GM12878 (cell line): ENCODE measurements around the gene SLC13A3. TPM values are rescaled to one million over a fixed set of nuclear protein-coding genes. Genes with fewer than 3 reads are reported as not detected.

ENCODE experiments used
- ATAC-seq: fragments of 200-7000 bp; cut with Tn5 transposase; 3 replicates; pipeline ENCODE4 v1.9.1; 2020; ENCODE audit warnings: mild to moderate bottlenecking, moderate library complexity
- BruUV-seq: library from RNA; stranded (reverse); fragments of 400-500 nt; replicated peaks from 2 replicates; lab custom pipeline; 2021; lab: Mats Ljungman, UMichigan
- CTCF ChIA-PET: fragments of 300-600 bp; sonication (Branson Sonifier 250); formaldehyde crosslinking; extraction: SDS; loops from one replicate; lab custom pipeline; 2021; ENCODE audit warnings: inconsistent platforms; lab: Yijun Ruan, JAX
- POLR2A ChIA-PET: fragments of 350-600 bp; formaldehyde crosslinking; extraction: SDS; loops from one replicate; lab custom pipeline; 2021; ENCODE audit warnings: inconsistent platforms; lab: Charles Lee
- RAD21 ChIA-PET: fragments of 300-600 bp; sonication (Branson Sonifier 250); formaldehyde crosslinking; loops from one replicate; lab custom pipeline; 2023; ENCODE audit warnings: antibody characterized with exemption; ENCODE audit not compliant: unreplicated experiment; lab: Charles Lee
- SMC1A ChIA-PET: fragments of 300-600 bp; sonication (Branson Sonifier 250); formaldehyde crosslinking; loops from one replicate; lab custom pipeline; 2023; ENCODE audit not compliant: unreplicated experiment, uncharacterized antibody; lab: Charles Lee
- DNase-seq: peaks from one replicate; pipeline ENCODE4 v3.0.0-alpha.2; 2011; ENCODE audit warnings: low read depth, low spot score
- FAIRE-seq: peaks from 3 replicates; lab custom pipeline; 2011; peaks lifted over from hg19 to GRCh38; lab: Jason Lieb, UNC
- H2AFZ ChIP-seq: 2 replicates; pipeline ENCODE4 v1.6.0; 2011; ENCODE audit warnings: low read depth, low read length, control low read depth; ENCODE audit not compliant: control insufficient read depth
- H3K27ac ChIP-seq: 2 replicates; pipeline ENCODE4 v1.5.1; 2011; ENCODE audit warnings: control low read depth; ENCODE audit not compliant: control insufficient read depth, insufficient read depth
- H3K27me3 ChIP-seq, 2 experiments: replicated peaks in 1 of 2; 2 replicates each; pipeline versions ENCODE4 v1.6.0 to v1.6.1; 2011; ENCODE audit warnings: low read length in 1 of 2; ENCODE audit not compliant: control insufficient read depth in 2 of 2, insufficient read depth in 2 of 2
- H3K36me3 ChIP-seq, 2 experiments: 2 replicates each; pipeline ENCODE4 v1.5.1; 2011; ENCODE audit warnings: low read length in 1 of 2; ENCODE audit not compliant: control insufficient read depth in 2 of 2, insufficient read depth in 2 of 2
- H3K4me1 ChIP-seq: 2 replicates; pipeline ENCODE4 v1.6.1; 2011; ENCODE audit warnings: mild to moderate bottlenecking, low read length, moderate library complexity, mixed read lengths; ENCODE audit not compliant: control insufficient read depth, insufficient read depth
- H3K4me2 ChIP-seq: 2 replicates; pipeline ENCODE4 v1.6.0; 2011; ENCODE audit warnings: control low read depth; ENCODE audit not compliant: control insufficient read depth, insufficient read depth
- H3K4me3 ChIP-seq: fragments of 200-600 bp; sonication (generic); 2 replicates; pipeline ENCODE4 v1.5.1; 2016
- H3K79me2 ChIP-seq: 2 replicates; pipeline ENCODE4 v1.6.0; 2011; ENCODE audit warnings: low read length; ENCODE audit not compliant: control insufficient read depth, insufficient read depth
- H3K9ac ChIP-seq: 2 replicates; pipeline ENCODE4 v1.8.0; 2011; ENCODE audit warnings: low read length, control low read depth, mixed read lengths; ENCODE audit not compliant: control insufficient read depth, insufficient read depth
- H3K9me3 ChIP-seq: replicated peaks from 3 replicates; pipeline ENCODE4 v1.5.1; 2011; ENCODE audit warnings: mild to moderate bottlenecking, low read length; ENCODE audit not compliant: control insufficient read depth, insufficient read depth
- H4K20me1 ChIP-seq: 2 replicates; pipeline ENCODE4 v1.6.0; 2011; ENCODE audit not compliant: control insufficient read depth, insufficient read depth
- BACH1 ChIP-seq: fragments of 450-650 bp; IDR thresholded peaks from 2 replicates; pipeline ENCODE4 v1.6.1; 2017; ENCODE audit warnings: mild to moderate bottlenecking, borderline replicate concordance
- BMI1 ChIP-seq: fragments of 450-650 bp; IDR thresholded peaks from 2 replicates; pipeline ENCODE4 v1.6.1; 2016; ENCODE audit warnings: mild to moderate bottlenecking, moderate library complexity, borderline replicate concordance
- CBFB ChIP-seq: IDR thresholded peaks from 2 replicates; pipeline ENCODE4 v1.6.1; 2016; ENCODE audit warnings: antibody characterized with exemption, low read depth
- CREB1 ChIP-seq: IDR thresholded peaks from 2 replicates; pipeline ENCODE4 v1.6.1; 2012; ENCODE audit warnings: low read depth, mild to moderate bottlenecking, inconsistent platforms
- JUNB ChIP-seq: IDR thresholded peaks from 2 replicates; pipeline ENCODE4 v1.6.1; 2016; ENCODE audit warnings: antibody characterized with exemption, mild to moderate bottlenecking
- NFIC ChIP-seq: IDR thresholded peaks from 2 replicates; pipeline ENCODE4 v1.6.1; 2012; ENCODE audit warnings: low read depth, mild to moderate bottlenecking, inconsistent platforms, low read length, moderate library complexity
- PRDM15 ChIP-seq: fragments of 450-650 bp; formaldehyde crosslinking; IDR thresholded peaks from 2 replicates; pipeline ENCODE4 v1.4.0; 2020; ENCODE audit warnings: mild to moderate bottlenecking, moderate library complexity
- SREBF2 ChIP-seq: IDR thresholded peaks from 2 replicates; pipeline ENCODE4 v1.6.1; 2012; ENCODE audit warnings: mild to moderate bottlenecking, low read length
- ZNF217 ChIP-seq: fragments of 450-650 bp; IDR thresholded peaks from 2 replicates; pipeline ENCODE4 v1.6.1; 2017; ENCODE audit warnings: antibody characterized with exemption, mild to moderate bottlenecking
- WGBS: methylation state at CpG from one replicate; pipeline ENCODE4 v1.1.6; 2016; ENCODE audit warnings: low lambda C conversion rate; ENCODE audit not compliant: insufficient replicate concordance, insufficient coverage; ENCODE audit errors: missing lambda C conversion rate; 5-methylcytosine and 5-hydroxymethylcytosine counted together
- in situ Hi-C: fragments of 300-500 bp; cut with MboI; formaldehyde crosslinking; loops from 9 replicates; pipeline ENCODE4 v1.14.3; 2018; ENCODE audit warnings: mixed read lengths
- intact Hi-C: fragments of 100-400 bp; cut with micrococcal nuclease; formaldehyde crosslinking; loops from one replicate; pipeline ENCODE4 v1.14.2; 2022; ENCODE audit not compliant: unreplicated experiment
- polyA plus RNA-seq, 11 experiments: library from polyadenylated mRNA; depleted of rRNA in 4 of 11; unstranded in 6 of 11; stranded (reverse) in 5 of 11; fragments of >200 nt; fragmentation: Nextera tagmentation in 4 of 11; fragmentation: Illumina TruSeq in 1 of 11; extraction: Ambion mirVana in 4 of 11; extraction: Trizol in 1 of 11; gene quantifications; 1 replicate in 1 of 11; 2 replicates in 10 of 11; pipeline versions ENCODE4 v1.2.1 to v1.2.3, GENCODE V29; 2011 to 2016; ENCODE audit warnings: inconsistent platforms in 2 of 11, missing spikeins in 2 of 11, low read depth in 1 of 11
- total RNA-seq, 4 experiments: library from RNA; depleted of rRNA in 3 of 4; stranded (reverse); fragments of >200 nt in 3 of 4; fragmentation: Illumina TruSeq in 1 of 4; extraction: Trizol in 1 of 4; gene quantifications; 2 replicates each; pipeline versions ENCODE4 v1.2.1 to v1.2.3, GENCODE V29; 2013 to 2021
- TF ChIP-seq, protein P1 (sequence below): fragments of 450-650 bp; IDR thresholded peaks from 2 replicates; pipeline ENCODE4 v1.6.1; 2017; ENCODE audit warnings: low read depth, mild to moderate bottlenecking, moderate library complexity

The SLC13A3 gene
- total and polyA plus RNA-seq, 10 of the 15 experiments (the other 5 are each of a cell fraction or from before 2014, with no cell fraction given) = 0.03 to 0.76 (median 0.07) TPM; not detected in 4

- Histone ChIP-seq H4K20me1 (no peaks in the 10 kb centered on the region), H3K9ac (no peak overlapping the region), H3K9me3 (no peaks in the 10 kb centered on the region), H3K27ac (no peak overlapping the region), H3K4me1 (no peaks in the 10 kb centered on the region), H3K79me2 (no peaks in the 10 kb centered on the region), H2AFZ (no peak overlapping the region), H3K4me3 (no peak overlapping the region), H3K27me3 (peaks cover 0 to 2% of the 10 kb centered on the region in 2 experiments; a peak in 2 of 4 replicates), H3K36me3 (no peaks in the 10 kb centered on the region), H3K4me2 (no peak overlapping the region)
- RAD21 ChIA-PET = no interaction called here
- no peak for FAIRE-seq
- ATAC-seq = no peak
- POLR2A ChIA-PET = no interaction called here
- SMC1A ChIA-PET = no interaction called here
- WGBS = 22% methylated on average over 4 of the region's 4 CpGs
- in situ Hi-C loops (no loop called here), intact Hi-C loops (no loop called here)
- CTCF ChIA-PET = no interaction called here
- DNase-seq = no peak
- BruUV-seq = no TSS peak
- no peak for TF ChIP-seq BMI1
- TF ChIP-seq BACH1 = no peak
- TF ChIP-seq JUNB = no peak
These were observed 5.1 kb downstream of the SLC13A3 start for GRCh38 chr20:46646122-46646521.

DNA sequence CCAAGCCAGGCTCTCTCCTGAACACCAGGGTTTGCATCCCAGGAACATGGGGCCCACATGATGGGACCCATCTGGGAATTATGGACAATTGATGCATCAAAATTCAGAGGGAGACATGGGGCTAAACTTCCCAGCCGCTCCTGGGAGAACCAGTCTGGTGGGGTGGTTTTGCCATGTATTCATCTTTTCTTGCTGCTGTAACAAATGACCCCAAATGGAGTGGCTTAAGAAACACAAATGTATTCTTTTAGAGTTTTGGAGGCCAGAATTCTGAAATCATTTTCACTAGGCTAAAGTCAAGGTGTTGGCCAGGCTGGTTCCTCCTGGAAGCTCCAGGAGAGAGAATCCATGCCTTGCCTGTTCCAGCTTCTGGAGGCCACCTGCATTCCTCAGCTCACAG is 6.5 kb downstream of the SLC13A3 start:
- in situ Hi-C loops (no loop called here), intact Hi-C loops (no loop called here)
- ChIA-PET POLR2A (no interaction called here), CTCF (interaction anchor here (1.2 kb wide), 1 partner anchor 100 kb away, joined by 3 read pairs; no protein-coding TSS in a partner anchor), SMC1A (no interaction called here), RAD21 (no interaction called here)
- H3K36me3 ChIP-seq = no peaks in the 10 kb centered on the region
- no peaks in the 10 kb centered on the region for H3K79me2 ChIP-seq
- DNase-seq (no peak), ATAC-seq (no peak), FAIRE-seq (no peak)
- H3K9ac ChIP-seq = no peak overlapping the region
- no peaks in the 10 kb centered on the region for H4K20me1 ChIP-seq
- WGBS = 0% methylated on average over 1 of the region's 1 CpG
- no peak overlapping the region for H2AFZ ChIP-seq
- H3K27me3 ChIP-seq = peaks cover 0 to 2% of the 10 kb centered on the region in 2 experiments; a peak in 2 of 4 replicates
- no peak overlapping the region for H3K4me3 ChIP-seq
- no peak overlapping the region for H3K4me2 ChIP-seq
- no peak overlapping the region for H3K27ac ChIP-seq
- H3K4me1 ChIP-seq = no peaks in the 10 kb centered on the region
- H3K9me3 ChIP-seq = no peaks in the 10 kb centered on the region
- BruUV-seq = no TSS peak
- TF ChIP-seq NFIC = no peak
- no peak for TF ChIP-seq CREB1
- TF ChIP-seq PRDM15 (CRISPR knock-in tag) = no peak
- TF ChIP-seq, protein P1, sequence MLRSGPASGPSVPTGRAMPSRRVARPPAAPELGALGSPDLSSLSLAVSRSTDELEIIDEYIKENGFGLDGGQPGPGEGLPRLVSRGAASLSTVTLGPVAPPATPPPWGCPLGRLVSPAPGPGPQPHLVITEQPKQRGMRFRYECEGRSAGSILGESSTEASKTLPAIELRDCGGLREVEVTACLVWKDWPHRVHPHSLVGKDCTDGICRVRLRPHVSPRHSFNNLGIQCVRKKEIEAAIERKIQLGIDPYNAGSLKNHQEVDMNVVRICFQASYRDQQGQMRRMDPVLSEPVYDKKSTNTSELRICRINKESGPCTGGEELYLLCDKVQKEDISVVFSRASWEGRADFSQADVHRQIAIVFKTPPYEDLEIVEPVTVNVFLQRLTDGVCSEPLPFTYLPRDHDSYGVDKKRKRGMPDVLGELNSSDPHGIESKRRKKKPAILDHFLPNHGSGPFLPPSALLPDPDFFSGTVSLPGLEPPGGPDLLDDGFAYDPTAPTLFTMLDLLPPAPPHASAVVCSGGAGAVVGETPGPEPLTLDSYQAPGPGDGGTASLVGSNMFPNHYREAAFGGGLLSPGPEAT = no peak
- TF ChIP-seq CBFB = no peak
- TF ChIP-seq SREBF2 = no peak
- no peak for TF ChIP-seq ZNF217
